HL-60 (cell line): ENCODE measurements around the gene SURF2.

ENCODE experiments used
- DNase-seq, 2 experiments: peaks; one replicate each; pipeline ENCODE4 v3.0.0-alpha.2; 2010 to 2020; ENCODE audit warnings: low read depth in 1 of 2, low spot score in 1 of 2
- H3K27ac ChIP-seq: fragments of 250-450 bp; sonication (Bioruptor Pico); replicated peaks from 2 replicates; pipeline ENCODE4 v1.5.1; 2020; ENCODE audit warnings: mild to moderate bottlenecking, moderate library complexity
- H3K27me3 ChIP-seq: fragments of 250-450 bp; sonication (Bioruptor Pico); 2 replicates; pipeline ENCODE4 v1.5.1; 2021; ENCODE audit warnings: mild to moderate bottlenecking, moderate library complexity; ENCODE audit not compliant: insufficient read depth, poor library complexity, severe bottlenecking
- H3K4me3 ChIP-seq: replicated peaks from 2 replicates; pipeline ENCODE4 v1.5.1; 2011; ENCODE audit warnings: mild to moderate bottlenecking, control low read depth, low read length; ENCODE audit not compliant: insufficient read depth
- CTCF ChIP-seq: IDR thresholded peaks from one replicate; pipeline ENCODE4 v1.5.1; 2011; ENCODE audit warnings: low read length, control low read depth, inconsistent platforms; ENCODE audit not compliant: insufficient read depth
- GABPA ChIP-seq: IDR thresholded peaks from 2 replicates; pipeline ENCODE4 v1.6.1; 2012; ENCODE audit warnings: low read depth
- POLR2AphosphoS5 ChIP-seq: IDR thresholded peaks from 2 replicates; pipeline ENCODE4 v1.6.1; 2012; ENCODE audit warnings: low read depth
- REST ChIP-seq: IDR thresholded peaks from 2 replicates; pipeline ENCODE4 v1.6.1; 2012; ENCODE audit warnings: low read depth; ENCODE audit not compliant: insufficient replicate concordance
- SPI1 ChIP-seq: IDR thresholded peaks from 2 replicates; pipeline ENCODE4 v1.6.1; 2012; ENCODE audit warnings: low read depth, mild to moderate bottlenecking, borderline replicate concordance

Gene SURF2

DNA sequence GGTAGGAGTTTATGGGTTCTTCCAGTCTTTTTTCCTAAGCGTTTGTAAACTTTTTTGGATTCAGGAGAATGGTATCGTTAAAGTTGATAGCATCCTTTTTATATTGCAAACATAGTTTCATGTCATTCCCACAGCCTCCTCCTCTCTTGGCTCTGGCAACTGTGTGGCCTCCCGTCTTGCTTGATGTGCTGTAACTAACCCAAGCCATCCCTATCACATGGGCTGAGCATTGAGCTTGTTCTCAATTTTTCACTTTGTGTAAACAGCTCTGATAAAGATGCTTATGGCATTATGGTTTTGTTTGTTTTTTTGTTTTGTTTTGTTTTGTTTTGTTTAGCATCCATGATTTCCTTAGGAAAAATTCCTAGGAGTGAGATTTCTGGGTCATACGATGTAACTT, 24.4 kb downstream of the SURF2 start:
- no peak for DNase-seq
- Histone ChIP-seq H3K27me3 (no peaks in the 10 kb centered on the region), H3K4me3 (no peak overlapping the region), H3K27ac (no peak overlapping the region)
- TF ChIP-seq GABPA (no peak), REST (no peak), POLR2AphosphoS5 (no peak), CTCF (no peak), SPI1 (no peak)

DNA sequence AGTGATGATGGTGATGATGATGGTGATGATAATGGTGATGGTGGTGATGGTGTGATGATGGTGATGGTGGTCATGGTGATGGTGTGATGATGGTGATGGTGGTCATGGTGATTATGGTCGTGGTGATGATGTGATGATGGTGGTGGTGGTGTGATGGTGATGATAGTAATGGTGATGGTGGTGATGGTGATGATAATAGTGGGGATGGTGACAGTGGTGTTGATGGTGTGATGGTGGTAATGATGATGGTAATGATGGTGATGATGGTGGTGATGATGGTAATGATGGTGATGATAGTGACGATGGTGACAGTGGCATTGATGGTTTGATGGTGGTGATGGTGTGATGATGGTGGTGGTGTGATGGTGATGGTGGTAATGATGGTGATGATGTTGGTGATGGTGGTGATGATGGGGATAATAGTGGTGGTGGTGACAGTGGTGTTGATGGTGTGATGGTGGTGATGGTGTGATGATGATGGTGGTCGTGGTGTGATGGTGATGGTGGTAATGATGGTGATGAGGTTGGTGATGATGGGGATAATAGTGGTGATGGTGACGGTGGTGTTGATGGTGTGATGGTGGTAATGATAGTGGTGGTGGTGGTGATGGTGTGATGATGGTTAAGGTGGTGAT, 26.3 kb downstream of the SURF2 start:
- Histone ChIP-seq H3K4me3 (no peak overlapping the region), H3K27me3 (no peaks in the 10 kb centered on the region), H3K27ac (no peak overlapping the region)
- no peak for TF ChIP-seq SPI1
- no peak for TF ChIP-seq POLR2AphosphoS5
- no peak for TF ChIP-seq GABPA
- TF ChIP-seq REST: no peak
- no peak for TF ChIP-seq CTCF
- no peak for DNase-seq

DNA sequence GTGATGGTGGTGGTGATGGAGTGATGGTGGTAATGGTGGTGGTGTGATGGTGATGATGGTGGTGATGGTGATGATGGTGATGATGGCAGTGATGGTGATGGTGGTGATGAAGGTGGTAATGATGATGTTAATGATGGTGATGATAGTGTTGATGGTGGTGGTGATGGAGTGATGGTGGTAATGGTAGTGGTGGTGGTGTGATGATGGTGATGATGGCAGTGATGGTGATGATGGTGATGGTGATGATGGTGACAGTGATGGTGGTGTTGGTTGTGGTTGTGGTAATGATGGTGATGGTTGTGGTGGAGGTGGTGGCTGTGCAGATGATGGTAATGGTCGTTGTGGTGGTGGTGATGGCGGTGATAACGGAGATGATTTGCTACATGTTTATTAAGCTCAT, 27.1 kb downstream of the SURF2 start:
- H3K27me3 ChIP-seq: no peaks in the 10 kb centered on the region
- DNase-seq: no peak
- no peak overlapping the region for H3K27ac ChIP-seq
- TF ChIP-seq GABPA: no peak
- TF ChIP-seq CTCF: no peak
- TF ChIP-seq REST: no peak
- no peak for TF ChIP-seq POLR2AphosphoS5
- no peak for TF ChIP-seq SPI1
- H3K4me3 ChIP-seq: no peak overlapping the region
